Breast epithelium (tissue), 4 donors: Measurements from ENCODE around the gene TRAPPC1. TPM values are rescaled to one million over a fixed set of nuclear protein-coding genes. Genes with fewer than 3 reads are reported as not detected.

Experiments used
- DNase-seq, 2 donors: peaks; one replicate each; pipeline ENCODE4 v3.0.0-alpha.2; 2019; ENCODE audit warnings: low spot score in 2 of 2
- H3K27ac ChIP-seq, 2 donors: fragments of 200-600 bp; sonication (generic) in 1 of 2; one replicate each; pipeline ENCODE4 v1.5.1; 2016 to 2019; ENCODE audit warnings: mild to moderate bottlenecking in 1 of 2
- H3K27me3 ChIP-seq, 2 donors: fragments of 200-600 bp; sonication (generic) in 1 of 2; one replicate each; pipeline versions ENCODE4 v1.5.1 to v1.6.0; 2017 to 2019; ENCODE audit warnings: control low read depth in 1 of 2, mild to moderate bottlenecking in 1 of 2
- H3K36me3 ChIP-seq: fragments of 200-600 bp; one replicate; pipeline ENCODE4 v1.5.1; 2019
- H3K4me1 ChIP-seq, 2 donors: fragments of 200-600 bp; sonication (generic); one replicate each; pipeline ENCODE4 v1.5.1; 2016 to 2019; ENCODE audit warnings: control low read depth in 1 of 2
- H3K4me3 ChIP-seq, 3 donors: fragments of 200-600 bp; sonication (generic); 1 replicate in 2 of 3; 2 replicates in 1 of 3; pipeline ENCODE4 v1.5.1; 2016 to 2019; ENCODE audit warnings: mild to moderate bottlenecking in 3 of 3, moderate library complexity in 2 of 3
- H3K9me3 ChIP-seq, 2 donors: fragments of 200-600 bp; sonication (generic) in 1 of 2; one replicate each; pipeline ENCODE4 v1.5.1; 2016 to 2019; ENCODE audit warnings: control low read depth in 1 of 2
- CTCF ChIP-seq, 3 donors: fragments of 450-650 bp; IDR thresholded peaks; one replicate each; pipeline ENCODE4 v1.5.1; 2016 to 2017; ENCODE audit warnings: antibody characterized with exemption in 3 of 3, mild to moderate bottlenecking in 3 of 3, moderate library complexity in 3 of 3
- POLR2A ChIP-seq: fragments of 450-650 bp; IDR thresholded peaks from one replicate; pipeline ENCODE4 v1.6.1; 2016; ENCODE audit warnings: antibody characterized with exemption, mild to moderate bottlenecking, moderate library complexity
- POLR2AphosphoS5 ChIP-seq, 3 donors: sonication (generic); formaldehyde crosslinking; IDR thresholded peaks; one replicate each; pipeline ENCODE4 v1.6.1; 2017; ENCODE audit warnings: antibody characterized with exemption in 3 of 3
- intact Hi-C: fragments of 100-400 bp; cut with DNase I; formaldehyde crosslinking; loops from one replicate; pipeline ENCODE4 v1.15.1; 2023; ENCODE audit warnings: low total_unique reads
- total RNA-seq, 3 donors: library from RNA; depleted of rRNA; stranded (reverse); fragments of >200 nt; gene quantifications; one replicate each; pipeline ENCODE4 v1.1.0, GENCODE V29; 2016

TRAPPC1 gene
- total RNA-seq, 3 donors from 2014 or later: 24.9 to 38.9 (median 37.7) TPM

DNA sequence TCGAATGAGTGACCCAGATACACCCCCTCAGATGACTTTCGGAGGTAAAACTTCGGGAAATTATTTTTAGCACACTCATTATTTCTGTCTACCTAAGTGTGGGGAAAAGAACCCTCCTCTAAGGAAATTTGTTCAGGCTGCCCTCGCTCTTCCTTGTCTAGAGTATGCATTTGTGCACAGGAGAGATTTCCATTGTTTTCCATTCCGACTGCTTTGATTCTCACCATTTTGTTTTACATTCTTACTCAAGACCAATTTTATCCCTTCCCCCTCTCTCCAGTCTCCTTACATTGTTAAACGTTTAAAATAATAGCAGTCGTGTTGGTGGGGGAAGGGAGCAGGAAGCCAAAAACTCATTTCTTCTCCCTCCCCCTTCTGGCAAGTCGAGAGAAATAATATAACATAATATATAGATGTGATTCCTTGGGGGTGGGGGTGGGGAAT lies 44.7 kb downstream of the TRAPPC1 start:
- intact Hi-C loops: no loop called here
- DNase-seq: no peak
- peak in 2 of 3 donors; percentile 13 for TF ChIP-seq CTCF (IDR thresholded peaks at IDR 0.05)
- no peak for TF ChIP-seq POLR2A
- Histone ChIP-seq H3K27ac (peak overlapping the region; percentile 95 to 99), H3K27me3 (no peaks in the 10 kb centered on the region), H3K4me3 (peak overlapping the region; percentile 86 to 93 (median 89)), H3K36me3 (no peaks in the 10 kb centered on the region), H3K9me3 (no peaks in the 10 kb centered on the region), H3K4me1 (peaks cover 12 to 13% of the 10 kb centered on the region in 2 donors)

DNA sequence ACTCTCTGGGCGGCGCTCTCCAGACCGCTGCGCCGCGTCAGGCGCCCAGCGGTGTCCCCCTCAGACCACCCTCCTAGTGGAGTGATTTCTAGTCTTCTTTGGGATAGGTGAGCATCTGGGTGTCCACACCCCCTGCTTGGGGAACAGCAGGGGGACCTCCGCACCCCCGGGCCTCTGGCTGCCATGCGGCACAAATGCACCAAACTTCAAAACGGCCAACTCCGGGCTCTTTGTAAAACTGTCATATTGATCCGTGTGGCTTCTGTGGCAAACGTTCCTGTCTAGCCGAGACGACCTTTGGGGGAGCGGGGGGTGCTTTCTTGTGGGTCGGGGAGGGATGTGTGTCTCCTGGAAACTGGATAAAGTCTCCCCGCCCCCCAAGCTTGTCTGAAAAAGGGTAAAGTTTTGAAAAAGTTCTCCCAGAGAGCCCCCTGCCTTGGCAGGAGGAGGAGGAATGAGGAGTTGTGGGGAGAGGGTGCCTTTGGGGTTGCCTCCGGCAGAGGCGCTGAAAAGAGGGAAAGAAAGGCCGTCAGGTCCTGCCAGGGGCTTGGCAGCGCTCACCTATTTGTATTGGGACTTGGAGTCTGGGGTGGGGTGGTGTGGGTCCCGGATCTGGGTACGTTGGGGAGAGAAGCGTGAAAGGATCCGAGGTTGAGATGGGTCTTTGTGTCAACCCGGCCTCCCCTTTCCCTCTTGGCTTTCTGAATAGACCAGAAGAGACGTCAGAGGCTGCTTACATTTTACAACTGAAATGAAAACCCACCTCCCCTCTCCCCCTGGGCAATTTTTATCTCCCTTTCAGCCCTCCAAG lies 45.3 kb downstream of the TRAPPC1 start:
- no peaks in the 10 kb centered on the region for H3K9me3 ChIP-seq
- H3K27ac ChIP-seq: peak overlapping the region; percentile 95 to 99
- peaks cover 12 to 13% of the 10 kb centered on the region in 2 donors for H3K4me1 ChIP-seq
- peak in 1 of 2 donors; percentile 36 for DNase-seq
- H3K4me3 ChIP-seq: peak overlapping the region; percentile 86 to 93 (median 89)
- no peaks in the 10 kb centered on the region for H3K36me3 ChIP-seq
- TF ChIP-seq POLR2A (no peak), POLR2AphosphoS5 (IDR thresholded peaks at IDR 0.05) (no peak), CTCF (IDR thresholded peaks at IDR 0.05) (no peak)
- no peaks in the 10 kb centered on the region for H3K27me3 ChIP-seq
- intact Hi-C loops: no loop called here

DNA sequence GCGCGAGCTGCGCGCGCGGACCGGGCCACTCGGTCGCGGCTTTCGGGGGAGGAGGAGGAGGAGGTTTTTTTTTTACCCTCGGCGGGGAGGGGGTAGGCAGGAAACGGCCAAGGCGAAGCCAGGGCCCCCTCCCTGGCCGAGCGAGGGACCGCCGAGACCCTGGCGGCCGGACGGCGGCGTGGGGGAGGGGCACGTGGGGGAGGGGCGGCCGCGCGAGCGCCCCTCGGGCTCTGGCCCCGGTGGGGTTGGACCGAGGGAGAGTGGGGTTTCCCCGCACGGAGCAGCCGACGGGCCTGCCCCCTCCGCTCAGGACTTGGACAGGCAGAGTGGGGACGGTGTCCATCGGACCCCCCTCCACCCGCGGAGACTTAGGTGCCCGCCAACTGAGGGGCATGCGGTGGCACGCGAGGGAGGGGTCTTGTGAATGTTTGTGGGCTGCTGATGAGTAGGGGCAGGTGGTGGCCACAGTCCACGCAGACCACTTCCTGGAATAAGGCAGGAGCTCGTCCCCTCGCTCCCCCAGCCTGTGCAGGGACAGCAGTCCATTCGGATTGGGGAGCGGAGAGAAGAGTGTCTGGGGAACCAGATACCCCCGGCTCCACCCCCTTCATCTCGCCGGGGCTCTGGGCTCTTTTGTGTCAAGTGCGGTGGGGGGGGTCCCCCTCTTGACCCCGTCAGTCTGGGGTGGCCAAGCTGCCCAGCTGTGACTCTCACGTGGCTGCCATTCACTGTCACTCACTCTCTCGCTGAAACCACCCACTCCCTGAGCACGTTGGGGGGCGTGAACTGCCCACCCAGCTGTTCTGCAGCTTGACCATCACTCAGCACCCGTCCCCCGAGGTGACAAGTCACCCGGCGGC lies 46.1 kb downstream of the TRAPPC1 start:
- peak; percentile 45 to 56 for DNase-seq
- peak overlapping the region; percentile 95 to 99 for H3K27ac ChIP-seq
- intact Hi-C loops: no loop called here
- H3K9me3 ChIP-seq: no peaks in the 10 kb centered on the region
- peak overlapping the region; percentile 86 to 93 (median 89) for H3K4me3 ChIP-seq
- TF ChIP-seq CTCF (IDR thresholded peaks at IDR 0.05) (no peak), POLR2AphosphoS5 (IDR thresholded peaks at IDR 0.05) (peak in 2 of 3 donors; percentile 30 to 55), POLR2A (no peak)
- peaks cover 12 to 13% of the 10 kb centered on the region in 2 donors for H3K4me1 ChIP-seq
- H3K27me3 ChIP-seq: no peaks in the 10 kb centered on the region
- no peaks in the 10 kb centered on the region for H3K36me3 ChIP-seq

- H3K4me3 ChIP-seq: peak overlapping the region; percentile 86 to 93 (median 89)
- no peaks in the 10 kb centered on the region for H3K9me3 ChIP-seq
- H3K4me1 ChIP-seq: peaks cover 9 to 13% of the 10 kb centered on the region in 2 donors
- no peaks in the 10 kb centered on the region for H3K27me3 ChIP-seq
- peak overlapping the region; percentile 95 to 99 for H3K27ac ChIP-seq
- TF ChIP-seq POLR2A: no peak
- no peak for TF ChIP-seq POLR2AphosphoS5 (IDR thresholded peaks at IDR 0.05)
- TF ChIP-seq CTCF (IDR thresholded peaks at IDR 0.05): no peak
- intact Hi-C loops: no loop called here
- no peaks in the 10 kb centered on the region for H3K36me3 ChIP-seq
- DNase-seq: no peak
Observed at GRCh38 chr17:7884581-7885366, 47.0 kb downstream of the TRAPPC1 start.
